ENCODE measurements around the gene ADGRG1.

GRCh38 chr16:57684626-57685358 lies 56.4 kb downstream of the ADGRG1 start:
- TF ChIP-seq CTCF (IDR thresholded peaks at IDR 0.05; ENCODE audit: poor library complexity): no peak
- TF ChIP-seq EZH2phosphoT487 (IDR thresholded peaks at IDR 0.05; ENCODE audit: low read depth, severe bottlenecking, unreplicated experiment): no peak
- no peak for TF ChIP-seq EZH2 (IDR thresholded peaks at IDR 0.05; ENCODE audit: borderline replicate concordance)
